Astrocyte of the spinal cord (primary cell): ENCODE results near the gene PCBP3.
A peak's percentile ranks its signal among the peaks of the same experiment; 100 is the strongest.

ENCODE experiments used
- DNase-seq: peaks from one replicate; pipeline ENCODE4 v3.0.0; 2011; ENCODE audit warnings: low read depth, low spot score
- H3K4me3 ChIP-seq: 2 replicates; pipeline ENCODE4 v1.5.1; 2011; ENCODE audit warnings: low read depth, mild to moderate bottlenecking, low read length, moderate library complexity
- CTCF ChIP-seq: IDR thresholded peaks from 2 replicates; pipeline ENCODE4 v1.5.1; 2012; ENCODE audit warnings: low read depth, mild to moderate bottlenecking, low read length, inconsistent platforms
- in situ Hi-C: cut with HindIII; loops from 2 replicates; pipeline ENCODE4 v1.10.0; 2017; ENCODE audit warnings: low sequenced_read_pairs

The PCBP3 gene

GRCh38 chr21:45845770-45846090, 202.2 kb downstream of the PCBP3 start:
- no peak overlapping the region for H3K4me3 ChIP-seq
- in situ Hi-C loops: no loop called here
- no peak for DNase-seq
- no peak for TF ChIP-seq CTCF

GRCh38 chr21:45846373-45847160, 203.0 kb downstream of the PCBP3 start:
- DNase-seq: peak; percentile 27
- no peak for TF ChIP-seq CTCF
- no peak overlapping the region for H3K4me3 ChIP-seq
- in situ Hi-C loops: no loop called here

- no peak overlapping the region for H3K4me3 ChIP-seq
- peak; percentile 32 for DNase-seq
- in situ Hi-C loops: no loop called here
- TF ChIP-seq CTCF: no peak
Measured at GRCh38 chr21:45847870-45848269, 204.3 kb downstream of the PCBP3 start.

- TF ChIP-seq CTCF: no peak
- no peak for DNase-seq
- no peak overlapping the region for H3K4me3 ChIP-seq
- in situ Hi-C loops: no loop called here
Measured at GRCh38 chr21:45848331-45848730, 204.8 kb downstream of the PCBP3 start.

- H3K4me3 ChIP-seq: no peak overlapping the region
- in situ Hi-C loops: no loop called here
Measured at GRCh38 chr21:45848805-45849204, 205.3 kb downstream of the PCBP3 start.

GRCh38 chr21:45849651-45850050, 206.1 kb downstream of the PCBP3 start:
- no peak for TF ChIP-seq CTCF
- no peak for DNase-seq
- in situ Hi-C loops: no loop called here
- no peak overlapping the region for H3K4me3 ChIP-seq

More at GRCh38 chr21:45848805-45849204, 205.3 kb downstream of the PCBP3 start:
- no peak for TF ChIP-seq CTCF
- DNase-seq: no peak
